Measurements from ENCODE around the gene NKX1-2. TPM values are rescaled to one million over a fixed set of nuclear protein-coding genes. Genes with fewer than 3 reads are reported as not detected.

Gene NKX1-2
- total and polyA plus RNA-seq, 2 of the 4 experiments (the other 2 are of a cell fraction): not detected

DNA sequence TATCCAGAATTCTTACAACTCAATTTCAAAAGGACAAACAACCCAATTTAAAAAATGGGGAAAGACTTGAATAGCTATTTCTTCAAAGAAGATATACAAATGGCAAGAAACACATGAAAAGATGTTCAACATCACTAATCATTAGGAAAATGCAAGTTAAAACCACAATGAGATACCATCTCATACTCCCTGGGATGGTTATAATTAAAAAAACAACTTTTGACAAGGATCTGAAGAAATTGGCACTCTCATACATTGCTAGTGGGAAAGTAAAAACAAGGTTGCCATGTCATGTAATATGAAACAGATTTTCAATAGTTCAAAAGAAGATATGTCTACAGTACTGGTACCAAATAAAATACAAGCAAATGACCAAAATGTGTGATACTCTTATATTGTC is 40.1 kb downstream of the NKX1-2 start:
- Histone ChIP-seq H4K91ac (ENCODE audit: insufficient read depth, low read depth, low read length) (no peak overlapping the region), H3K4me3 (ENCODE audit: insufficient read depth, low read depth, low read length) (no peak overlapping the region), H2BK20ac (ENCODE audit: low read depth, low read length) (no peak overlapping the region), H2BK15ac (ENCODE audit: low read depth, low read length) (no peak overlapping the region), H3K9me1 (ENCODE audit: insufficient read depth, low read length) (peaks cover 7% of the 10 kb centered on the region; the same call in 1 of the 2 replicates), H2BK5ac (ENCODE audit: low read depth, low read length, poor library complexity, severe bottlenecking) (no peak overlapping the region), H3K4me1 (ENCODE audit: control insufficient read depth, insufficient read depth, low read length) (peaks cover 2% of the 10 kb centered on the region; the same call in 1 of the 2 replicates), H3K18ac (ENCODE audit: low read depth, low read length) (no peak overlapping the region), H2AFZ (replicated peaks; ENCODE audit: low read length, poor library complexity) (no peak overlapping the region), H3K56ac (ENCODE audit: extremely low read depth, insufficient read depth, low read length) (no peak overlapping the region), H3K9me3 (ENCODE audit: control insufficient read depth, insufficient read depth, low read length) (no peaks in the 10 kb centered on the region), H3K36me3 (ENCODE audit: control insufficient read depth, insufficient read depth, low read length) (peaks cover 26% of the 10 kb centered on the region), H3K9ac (ENCODE audit: low read depth, low read length) (no peak overlapping the region), H3K4ac (ENCODE audit: low read depth, low read length) (no peak overlapping the region), H3K27ac (ENCODE audit: insufficient read depth, low read length) (no peak overlapping the region), H4K8ac (ENCODE audit: low read depth in 2 of 2, low read length in 2 of 2) (no peak overlapping the region), H3K14ac (replicated peaks; ENCODE audit: low read depth, low read length) (no peak overlapping the region), H2BK120ac (ENCODE audit: low read depth, low read length) (no peak overlapping the region), H3K27me3 (ENCODE audit: control insufficient read depth, insufficient read depth, low read length) (no peaks in the 10 kb centered on the region), H2AK9ac (replicated peaks; ENCODE audit: low read depth, low read length, poor library complexity) (no peak overlapping the region), H4K20me1 (ENCODE audit: insufficient read depth, low read length) (peaks cover 12% of the 10 kb centered on the region; the same call in 1 of the 2 replicates), H4K5ac (ENCODE audit: low read depth, low read length) (no peak overlapping the region), H3K79me1 (ENCODE audit: low read depth in 1 of 2, low read length in 2 of 2) (peaks cover 7 to 18% of the 10 kb centered on the region in 2 experiments), H3K23ac (ENCODE audit: low read depth, low read length) (no peak overlapping the region), H2AK5ac (ENCODE audit: low read depth, low read length) (no peak overlapping the region), H3K4me2 (ENCODE audit: low read depth, low read length) (no peak overlapping the region)
- DNase-seq: no peak
- ATAC-seq (ENCODE audit: low read depth): no peak
- in situ Hi-C loops (cut with MboI; ENCODE audit: low sequenced_read_pairs) (no loop called here), intact Hi-C loops (cut with micrococcal nuclease) (loop anchor here (10.0 kb wide), 1 partner anchor 1255 kb away; the partner anchor contains the start of gene BUB3), dilution Hi-C loops (cut with HindIII; ENCODE audit: low sequenced_read_pairs, unreplicated experiment) (no loop called here)
- TF ChIP-seq NFE2L2 (IDR thresholded peaks at IDR 0.05; ENCODE audit: low read depth, low read length): no peak
- ChIA-PET CTCF (no interaction called here), POLR2A (ENCODE audit: unreplicated experiment) (no interaction called here)
- no TSS peak for BruUV-seq (replicated peaks)
